ENCODE results near the gene DYNC2H1. TPM values are rescaled to one million over a fixed set of nuclear protein-coding genes. Genes with fewer than 3 reads are reported as not detected.

Gene DYNC2H1
- total RNA-seq, 4 donors from 2014 or later, result 24.0 to 46.0 (median 34.9) TPM

DNA sequence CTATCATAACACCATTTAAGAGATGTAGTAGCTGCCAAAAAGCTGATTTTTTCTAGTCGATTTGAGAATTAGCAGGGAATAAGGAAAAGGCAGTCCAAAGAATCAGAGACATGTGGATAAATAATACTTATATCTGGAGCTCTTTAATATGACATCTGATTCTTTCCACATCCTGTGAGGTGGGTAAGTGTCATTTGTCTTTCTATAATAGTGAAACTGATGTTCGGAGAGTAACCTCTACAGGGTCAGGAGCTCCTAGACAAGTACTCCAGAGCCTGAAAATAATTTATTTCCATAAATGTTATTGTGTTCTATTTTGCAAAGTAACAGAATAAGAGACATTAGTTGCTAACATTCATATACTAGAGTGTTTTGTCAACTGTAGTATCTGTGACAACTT, 367.6 kb downstream of the DYNC2H1 start:
- TF ChIP-seq, protein P1, sequence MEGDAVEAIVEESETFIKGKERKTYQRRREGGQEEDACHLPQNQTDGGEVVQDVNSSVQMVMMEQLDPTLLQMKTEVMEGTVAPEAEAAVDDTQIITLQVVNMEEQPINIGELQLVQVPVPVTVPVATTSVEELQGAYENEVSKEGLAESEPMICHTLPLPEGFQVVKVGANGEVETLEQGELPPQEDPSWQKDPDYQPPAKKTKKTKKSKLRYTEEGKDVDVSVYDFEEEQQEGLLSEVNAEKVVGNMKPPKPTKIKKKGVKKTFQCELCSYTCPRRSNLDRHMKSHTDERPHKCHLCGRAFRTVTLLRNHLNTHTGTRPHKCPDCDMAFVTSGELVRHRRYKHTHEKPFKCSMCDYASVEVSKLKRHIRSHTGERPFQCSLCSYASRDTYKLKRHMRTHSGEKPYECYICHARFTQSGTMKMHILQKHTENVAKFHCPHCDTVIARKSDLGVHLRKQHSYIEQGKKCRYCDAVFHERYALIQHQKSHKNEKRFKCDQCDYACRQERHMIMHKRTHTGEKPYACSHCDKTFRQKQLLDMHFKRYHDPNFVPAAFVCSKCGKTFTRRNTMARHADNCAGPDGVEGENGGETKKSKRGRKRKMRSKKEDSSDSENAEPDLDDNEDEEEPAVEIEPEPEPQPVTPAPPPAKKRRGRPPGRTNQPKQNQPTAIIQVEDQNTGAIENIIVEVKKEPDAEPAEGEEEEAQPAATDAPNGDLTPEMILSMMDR (IDR thresholded peaks at IDR 0.05; ENCODE audit: low read depth), result no peak

GRCh38 chr11:103480421-103480820, 371.2 kb downstream of the DYNC2H1 start:
- TF ChIP-seq, protein P1 (IDR thresholded peaks at IDR 0.05; ENCODE audit: low read depth), result no peak

GRCh38 chr11:103483996-103484395, 374.8 kb downstream of the DYNC2H1 start:
- TF ChIP-seq, protein P1 (IDR thresholded peaks at IDR 0.05; ENCODE audit: low read depth), result no peak

DNA sequence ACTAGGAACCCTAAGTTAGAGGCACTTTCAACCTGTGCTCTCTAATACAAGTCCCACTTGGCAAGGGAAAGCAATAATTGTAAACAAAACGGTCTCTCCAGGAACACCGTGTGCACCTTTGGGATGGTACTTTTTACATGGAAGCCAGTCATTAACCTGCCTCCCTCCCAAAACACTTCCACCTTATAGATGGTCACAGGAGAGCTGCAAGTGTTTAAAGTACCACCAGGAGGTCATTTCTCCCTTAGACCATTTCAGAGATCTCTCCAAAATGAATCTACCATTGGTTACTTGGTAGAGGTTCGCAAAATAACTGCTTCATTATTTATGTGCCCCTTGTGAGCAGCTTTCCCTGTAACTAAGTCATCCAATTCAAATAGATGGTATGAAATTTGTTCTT, 375.3 kb downstream of the DYNC2H1 start:
- TF ChIP-seq, protein P1 (IDR thresholded peaks at IDR 0.05; ENCODE audit: low read depth), result no peak

GRCh38 chr11:103486604-103487003, 377.4 kb downstream of the DYNC2H1 start:
- TF ChIP-seq, protein P1 (IDR thresholded peaks at IDR 0.05; ENCODE audit: low read depth), result no peak

GRCh38 chr11:103487113-103487512, 377.9 kb downstream of the DYNC2H1 start:
- TF ChIP-seq, protein P1 (IDR thresholded peaks at IDR 0.05; ENCODE audit: low read depth), result no peak

DNA sequence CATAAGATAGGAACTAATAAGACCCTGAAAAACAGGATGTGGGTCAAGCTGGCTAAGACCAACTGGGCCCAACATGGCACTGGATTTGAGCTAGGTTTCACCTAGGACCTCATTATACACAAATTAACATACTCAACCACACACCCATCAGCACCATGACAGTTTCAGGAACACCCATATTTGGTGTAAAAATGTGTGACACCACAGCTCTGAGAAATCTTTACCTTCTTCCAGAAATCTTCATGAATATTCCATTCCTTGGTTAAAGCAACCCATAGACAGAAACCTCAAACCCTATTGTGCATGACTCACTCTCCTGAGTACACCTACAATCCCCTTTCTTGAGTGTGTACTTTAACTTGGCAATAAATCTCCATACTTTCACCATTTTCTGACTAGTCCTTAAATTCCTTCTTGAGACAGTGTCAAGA, 378.8 kb downstream of the DYNC2H1 start:
- TF ChIP-seq, protein P1 (IDR thresholded peaks at IDR 0.05; ENCODE audit: low read depth), result no peak

All from subcutaneous adipose tissue (tissue), 4 donors.